Stimulated activated CD4-positive, alpha-beta T cell treated with anti-CD3 and anti-CD28 coated beads, TNF-alpha, amount 100 ng/mL, for 24 hours (primary cell): Measurements from ENCODE around the gene LHFPL6.

ENCODE experiments used
- DNase-seq, 3 experiments: peaks; one replicate each; pipeline ENCODE4 v3.0.0-alpha.2; 2020; ENCODE audit warnings: low read depth in 3 of 3

The LHFPL6 gene

GRCh38 chr13:39411511-39411910, 191.5 kb downstream of the LHFPL6 start:
- DNase-seq: no peak

- no peak for DNase-seq
Observed at GRCh38 chr13:39410964-39411363, 192.0 kb downstream of the LHFPL6 start.

GRCh38 chr13:39410096-39410901, 192.7 kb downstream of the LHFPL6 start:
- DNase-seq: no peak

- DNase-seq: no peak
Observed at GRCh38 chr13:39408512-39408911, 194.5 kb downstream of the LHFPL6 start.

GRCh38 chr13:39407786-39408185, 195.2 kb downstream of the LHFPL6 start:
- no peak for DNase-seq

- no peak for DNase-seq
Observed at GRCh38 chr13:39407138-39407537, 195.9 kb downstream of the LHFPL6 start.

GRCh38 chr13:39406688-39407087, 196.3 kb downstream of the LHFPL6 start:
- DNase-seq: no peak

- no peak for DNase-seq
Observed at GRCh38 chr13:39405596-39406205, 197.3 kb downstream of the LHFPL6 start.

GRCh38 chr13:39405107-39405506, 197.9 kb downstream of the LHFPL6 start:
- no peak for DNase-seq

GRCh38 chr13:39403106-39403505, 199.9 kb downstream of the LHFPL6 start:
- no peak for DNase-seq

GRCh38 chr13:39402221-39402970, 200.6 kb downstream of the LHFPL6 start:
- no peak for DNase-seq

GRCh38 chr13:39401756-39402155, 201.2 kb downstream of the LHFPL6 start:
- DNase-seq: no peak

- DNase-seq: no peak
Observed at GRCh38 chr13:39401046-39401705, 201.8 kb downstream of the LHFPL6 start.

GRCh38 chr13:39399102-39399501, 203.9 kb downstream of the LHFPL6 start:
- no peak for DNase-seq

- DNase-seq: no peak
Observed at GRCh38 chr13:39397896-39398265, 205.1 kb downstream of the LHFPL6 start.

- DNase-seq: no peak
Observed at GRCh38 chr13:39397226-39397895, 205.6 kb downstream of the LHFPL6 start.

GRCh38 chr13:39394796-39395678, 208.0 kb downstream of the LHFPL6 start:
- no peak for DNase-seq

- DNase-seq: no peak
Observed at GRCh38 chr13:39391761-39392160, 211.2 kb downstream of the LHFPL6 start.

GRCh38 chr13:39389013-39389412, 214.0 kb downstream of the LHFPL6 start:
- no peak for DNase-seq

GRCh38 chr13:39385621-39386231, 217.3 kb downstream of the LHFPL6 start:
- no peak for DNase-seq
